ENCODE data around the gene HNRNPM. TPM values are rescaled to one million over a fixed set of nuclear protein-coding genes. Genes with fewer than 3 reads are reported as not detected.

HNRNPM gene
- total RNA-seq, 4 donors from 2014 or later, result 80.4 to 158 (median 111) TPM

DNA sequence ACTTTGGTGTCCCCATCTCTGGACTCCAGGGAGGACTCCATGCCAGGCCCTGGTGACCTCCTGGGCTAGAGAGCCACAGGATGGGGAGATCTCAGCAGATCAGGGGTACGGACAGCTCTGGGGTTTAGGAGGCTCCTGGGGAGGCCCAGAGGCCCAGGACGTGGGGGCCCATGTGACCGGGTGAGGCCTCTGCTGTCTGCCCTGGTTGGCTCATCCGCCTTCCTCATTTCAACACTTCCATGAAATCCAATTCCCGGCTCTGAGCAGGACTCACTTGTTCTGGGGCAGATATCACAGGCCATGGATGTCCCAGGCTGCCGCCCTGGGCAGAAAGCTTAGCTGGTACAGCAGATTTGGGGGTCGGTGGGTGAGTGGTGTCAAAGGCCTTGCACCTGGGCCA, 58.7 kb downstream of the HNRNPM start:
- TF ChIP-seq, protein P1, sequence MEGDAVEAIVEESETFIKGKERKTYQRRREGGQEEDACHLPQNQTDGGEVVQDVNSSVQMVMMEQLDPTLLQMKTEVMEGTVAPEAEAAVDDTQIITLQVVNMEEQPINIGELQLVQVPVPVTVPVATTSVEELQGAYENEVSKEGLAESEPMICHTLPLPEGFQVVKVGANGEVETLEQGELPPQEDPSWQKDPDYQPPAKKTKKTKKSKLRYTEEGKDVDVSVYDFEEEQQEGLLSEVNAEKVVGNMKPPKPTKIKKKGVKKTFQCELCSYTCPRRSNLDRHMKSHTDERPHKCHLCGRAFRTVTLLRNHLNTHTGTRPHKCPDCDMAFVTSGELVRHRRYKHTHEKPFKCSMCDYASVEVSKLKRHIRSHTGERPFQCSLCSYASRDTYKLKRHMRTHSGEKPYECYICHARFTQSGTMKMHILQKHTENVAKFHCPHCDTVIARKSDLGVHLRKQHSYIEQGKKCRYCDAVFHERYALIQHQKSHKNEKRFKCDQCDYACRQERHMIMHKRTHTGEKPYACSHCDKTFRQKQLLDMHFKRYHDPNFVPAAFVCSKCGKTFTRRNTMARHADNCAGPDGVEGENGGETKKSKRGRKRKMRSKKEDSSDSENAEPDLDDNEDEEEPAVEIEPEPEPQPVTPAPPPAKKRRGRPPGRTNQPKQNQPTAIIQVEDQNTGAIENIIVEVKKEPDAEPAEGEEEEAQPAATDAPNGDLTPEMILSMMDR (IDR thresholded peaks at IDR 0.05), result no peak
- no peak for ATAC-seq (ENCODE audit: low FRiP score)
- DNase-seq (ENCODE audit: low spot score), result no peak

DNA sequence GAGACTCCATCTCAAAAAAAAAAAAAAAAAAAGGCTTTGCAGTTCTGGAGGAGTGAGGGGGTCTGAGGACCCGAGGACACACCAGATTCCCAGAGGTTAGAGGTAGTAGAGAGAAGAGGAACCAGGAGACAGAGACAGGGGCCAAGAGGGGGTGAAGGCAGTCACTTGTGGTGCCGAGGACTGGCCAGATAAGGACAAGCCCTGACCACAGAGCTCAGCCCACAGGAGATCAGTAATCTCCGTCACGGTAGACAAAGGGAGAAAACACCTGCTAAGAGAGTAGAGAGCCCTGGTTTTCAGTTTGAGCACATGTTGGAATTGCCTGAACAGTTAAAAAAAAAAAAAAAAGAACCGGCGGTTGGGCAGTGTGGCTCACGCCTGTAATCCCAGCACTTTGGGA, 59.4 kb downstream of the HNRNPM start:
- DNase-seq (ENCODE audit: low spot score) (no peak), ATAC-seq (ENCODE audit: low FRiP score) (no peak)
- TF ChIP-seq, protein P1 (IDR thresholded peaks at IDR 0.05), result no peak

DNA sequence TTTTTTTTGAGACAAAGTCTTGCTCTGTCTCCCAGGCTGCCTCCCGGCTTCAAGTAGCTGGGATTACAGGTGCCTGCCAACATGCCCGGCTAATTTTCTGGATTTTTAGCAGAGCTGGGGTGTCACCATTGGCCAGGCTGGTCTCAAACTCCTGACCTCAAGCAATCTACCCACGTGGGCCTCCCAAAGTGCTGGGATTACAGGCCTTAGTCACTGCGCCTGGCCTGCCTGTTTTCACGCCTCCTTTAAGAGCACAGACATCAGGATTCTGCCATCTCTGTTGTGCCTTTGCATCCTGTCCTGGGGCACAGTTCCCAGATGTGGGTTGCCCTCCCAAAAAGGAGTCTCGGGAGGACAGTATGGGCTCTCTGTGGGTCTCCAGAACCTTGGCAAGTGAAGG, 60.1 kb downstream of the HNRNPM start:
- no peak for DNase-seq (ENCODE audit: low spot score)
- no peak for ATAC-seq (ENCODE audit: low FRiP score)
- TF ChIP-seq, protein P1 (IDR thresholded peaks at IDR 0.05), result no peak

DNA sequence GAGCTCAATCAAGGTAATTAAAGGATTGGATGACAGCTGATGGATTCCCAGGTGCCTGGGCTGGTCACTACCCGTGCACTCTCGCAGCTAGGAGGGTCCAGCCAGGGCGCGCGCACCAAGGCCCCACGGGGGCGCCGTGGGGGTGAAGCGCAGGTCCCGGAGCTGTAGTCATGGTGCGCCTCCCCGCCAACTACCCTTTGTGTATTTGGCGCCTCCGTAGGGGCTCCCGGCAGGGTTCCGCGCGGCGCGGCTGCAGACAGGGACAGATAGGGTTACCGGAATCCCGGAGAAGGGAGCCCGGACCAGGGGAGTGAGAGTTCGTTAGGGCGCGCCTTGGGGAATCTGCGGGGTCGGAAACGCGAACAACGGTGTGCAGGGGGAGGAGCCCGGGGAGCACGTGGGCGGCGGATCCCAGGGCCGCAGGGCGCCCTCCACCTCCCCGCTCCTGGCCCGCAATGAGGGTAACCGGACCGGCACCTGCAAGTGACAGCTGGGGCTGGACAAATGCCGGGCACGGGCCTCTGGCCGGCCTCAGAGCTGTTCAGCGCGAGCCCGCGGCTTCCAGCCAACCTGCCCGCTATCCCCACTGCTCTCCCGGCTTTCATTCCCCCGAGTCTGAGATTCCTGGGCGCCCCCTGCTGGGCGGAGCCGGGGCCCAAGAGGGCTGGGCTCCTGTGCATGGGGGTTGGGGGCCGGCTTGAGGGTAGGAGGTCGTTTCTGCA, 61.1 kb downstream of the HNRNPM start:
- TF ChIP-seq, protein P1 (IDR thresholded peaks at IDR 0.05), result peak in 1 of 3 donors; percentile 52
- peak; percentile 65 for ATAC-seq (ENCODE audit: low FRiP score)
- peak; percentile 73 for DNase-seq (ENCODE audit: low spot score)

DNA sequence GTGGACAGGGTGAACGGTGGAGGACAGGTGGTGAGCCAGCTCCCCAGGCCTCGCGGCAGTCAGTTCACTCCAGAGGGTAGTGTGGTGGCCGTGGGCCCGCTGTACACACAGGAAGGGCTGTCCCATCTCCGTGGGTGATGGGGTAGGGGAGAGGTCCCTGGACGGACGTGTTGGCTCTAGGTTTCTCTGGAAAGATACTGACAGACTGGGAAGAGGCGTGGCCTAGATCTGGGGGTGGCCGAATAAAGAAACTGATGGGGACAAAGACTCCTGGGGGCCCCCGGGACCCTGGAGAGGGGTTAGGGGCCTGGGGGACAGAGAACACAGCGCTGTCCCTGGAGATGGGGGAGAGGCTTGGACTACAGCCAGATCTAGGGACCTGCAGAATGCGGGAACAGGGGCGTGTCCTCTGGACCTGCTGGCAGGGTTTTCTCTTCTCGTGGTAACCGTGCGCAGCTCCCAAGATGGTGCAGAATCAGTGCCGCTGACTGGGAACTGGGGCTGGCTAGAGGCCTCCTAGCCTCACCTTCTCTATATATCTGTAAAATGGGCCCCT, 61.7 kb downstream of the HNRNPM start:
- ATAC-seq (ENCODE audit: low FRiP score) (peak; percentile 2), DNase-seq (ENCODE audit: low spot score) (no peak)
- TF ChIP-seq, protein P1 (IDR thresholded peaks at IDR 0.05), result no peak

DNA sequence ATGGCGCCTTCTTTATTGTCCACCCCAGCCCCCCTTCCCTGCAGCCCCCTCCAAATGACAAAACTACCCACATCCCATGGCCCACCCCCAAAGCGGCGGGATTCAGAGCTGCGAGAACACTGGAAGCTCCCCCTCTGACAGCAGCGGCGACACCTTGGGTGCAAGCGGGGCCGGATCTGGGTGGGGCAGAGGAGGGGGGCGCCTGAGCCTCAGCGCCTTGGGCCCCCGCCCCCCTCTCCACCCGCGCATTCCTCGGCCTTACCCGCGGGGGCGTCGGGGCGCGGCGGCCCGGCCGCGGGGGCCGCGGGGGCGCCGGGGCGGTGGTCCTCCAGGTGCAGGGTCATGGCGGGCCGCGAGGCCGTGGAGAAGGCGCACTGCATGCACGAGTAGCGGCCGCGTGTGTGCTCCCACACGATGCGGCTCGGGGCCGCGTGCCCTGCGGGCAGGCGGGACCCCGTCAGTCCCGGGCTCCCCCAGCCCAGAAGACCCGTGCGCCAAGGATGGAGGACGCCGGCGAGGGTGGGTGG, 65.9 kb downstream of the HNRNPM start:
- TF ChIP-seq, protein P1 (IDR thresholded peaks at IDR 0.05), result no peak
- ATAC-seq (ENCODE audit: low FRiP score), result no peak
- no peak for DNase-seq (ENCODE audit: low spot score)
